Panc1 (cell line): ENCODE results near the gene MAP2. TPM values are rescaled to one million over a fixed set of nuclear protein-coding genes. Genes with fewer than 3 reads are reported as not detected.

ENCODE experiments used
- ATAC-seq: fragments of 200-7000 bp; cut with Tn5 transposase; 2 replicates; pipeline ENCODE4 v1.9.1; 2020; ENCODE audit warnings: mild to moderate bottlenecking, moderate library complexity
- BruUV-seq: library from RNA; stranded (reverse); fragments of 400-500 nt; replicated peaks from 2 replicates; lab custom pipeline; 2021; lab: Mats Ljungman, UMichigan
- CTCF ChIA-PET: fragments of 300-600 bp; sonication (Branson Sonifier 250); formaldehyde crosslinking; loops from one replicate; lab custom pipeline; 2022; ENCODE audit warnings: antibody characterized with exemption; lab: Charles Lee
- POLR2A ChIA-PET: fragments of 300-600 bp; sonication (Branson Sonifier 250); formaldehyde crosslinking; loops from one replicate; lab custom pipeline; 2022; ENCODE audit warnings: antibody characterized with exemption; lab: Charles Lee
- DNase-seq: peaks from one replicate; pipeline ENCODE4 v3.0.0-alpha.2; 2010; ENCODE audit warnings: low read depth, low spot score
- H3K27ac ChIP-seq: 2 replicates; pipeline ENCODE4 v1.5.1; 2011; ENCODE audit warnings: mild to moderate bottlenecking, low read length, inconsistent platforms
- H3K27me3 ChIP-seq: fragments of 200-500 bp; sonication (Bioruptor generic); 2 replicates; pipeline ENCODE4 v1.6.0; 2014; ENCODE audit warnings: low read length, inconsistent platforms; ENCODE audit not compliant: control insufficient read depth, insufficient read depth
- H3K36me3 ChIP-seq: fragments of 200-500 bp; sonication (Bioruptor generic); 2 replicates; pipeline ENCODE4 v1.5.1; 2014; ENCODE audit warnings: inconsistent platforms, mild to moderate bottlenecking, low read length, moderate library complexity; ENCODE audit not compliant: control insufficient read depth, insufficient read depth
- H3K4me1 ChIP-seq: 2 replicates; pipeline ENCODE4 v1.5.1; 2011; ENCODE audit warnings: inconsistent platforms, mild to moderate bottlenecking, low read length, moderate library complexity; ENCODE audit not compliant: control insufficient read depth, insufficient read depth
- H3K4me3 ChIP-seq, 2 experiments: 2 replicates each; pipeline ENCODE4 v1.5.1; 2011 to 2012; ENCODE audit warnings: low read depth in 2 of 2, low read length in 2 of 2, mild to moderate bottlenecking in 2 of 2, inconsistent platforms in 1 of 2, moderate library complexity in 1 of 2
- H3K9me3 ChIP-seq: fragments of 200-500 bp; sonication (Bioruptor generic); 2 replicates; pipeline ENCODE4 v1.5.1; 2014; ENCODE audit warnings: low read depth, mild to moderate bottlenecking, inconsistent platforms, low read length, moderate library complexity; ENCODE audit not compliant: control insufficient read depth, insufficient read depth
- POLR2AphosphoS5 ChIP-seq: IDR thresholded peaks from 2 replicates; pipeline ENCODE4 v1.6.1; 2012; ENCODE audit warnings: mild to moderate bottlenecking, low read depth, low read length, moderate library complexity
- REST ChIP-seq, 2 experiments: IDR thresholded peaks; 2 replicates each; pipeline ENCODE4 v1.6.1; 2011 to 2012; ENCODE audit warnings: low read depth in 2 of 2, control low read depth in 1 of 2, low read length in 1 of 2, mild to moderate bottlenecking in 1 of 2, moderate library complexity in 1 of 2; ENCODE audit not compliant: insufficient read depth in 1 of 2
- SIN3A ChIP-seq: IDR thresholded peaks from 2 replicates; pipeline ENCODE4 v1.6.1; 2012; ENCODE audit warnings: low read depth, mild to moderate bottlenecking, low read length, moderate library complexity, borderline replicate concordance; ENCODE audit not compliant: insufficient read depth
- TCF7L2 ChIP-seq: IDR thresholded peaks from 2 replicates; pipeline ENCODE4 v1.6.1; 2011; ENCODE audit warnings: mild to moderate bottlenecking, low read depth, low read length, inconsistent platforms
- in situ Hi-C: cut with HindIII; loops from 2 replicates; pipeline ENCODE4 v1.10.0; 2016; ENCODE audit warnings: low sequenced_read_pairs, low pct_unique_long_range_greater_than_20kb
- intact Hi-C: fragments of 100-400 bp; cut with micrococcal nuclease; formaldehyde crosslinking; loops from one replicate; pipeline ENCODE4 v1.10.0; 2022; ENCODE audit not compliant: unreplicated experiment
- total RNA-seq: library from RNA; stranded (reverse); gene quantifications from one replicate; pipeline ENCODE4 v1.2.1, GENCODE V29; 2021; ENCODE audit not compliant: unreplicated experiment
- TF ChIP-seq, protein P1 (sequence below): fragments of 450-650 bp; IDR thresholded peaks from 2 replicates; pipeline ENCODE4 v1.5.1; 2017; ENCODE audit warnings: mild to moderate bottlenecking

MAP2 gene
- total RNA-seq, 1 experiment from 2014 or later = 44.9 TPM

DNA sequence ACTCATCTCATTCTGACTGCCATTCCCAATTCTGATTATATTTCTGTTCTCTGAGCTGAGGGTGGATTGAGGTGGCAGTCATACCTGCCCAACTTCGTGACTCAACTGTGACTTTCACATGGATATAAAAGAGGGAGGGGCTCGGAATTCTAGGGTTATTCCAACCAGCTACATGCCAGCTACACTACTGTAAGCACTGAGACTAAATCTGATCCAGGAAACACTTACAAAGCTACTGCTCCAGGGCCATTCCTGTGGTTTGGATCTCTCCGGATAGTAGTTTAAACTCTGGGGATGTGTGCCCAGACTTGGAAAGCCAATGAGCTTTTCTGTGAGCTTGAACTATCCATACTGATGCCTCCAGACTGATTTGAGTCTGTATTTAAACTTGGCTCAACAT, 7.9 kb downstream of the MAP2 start:
- ChIA-PET POLR2A (no interaction called here), CTCF (interaction anchor here (1.0 kb wide), 1 partner anchor 529 kb away, joined by 3 read pairs; no protein-coding TSS in a partner anchor)
- Histone ChIP-seq H3K4me3 (peak overlapping the region in 1 of 2 experiments; percentile 10; a peak in 2 of 4 replicates), H3K27me3 (no peaks in the 10 kb centered on the region), H3K27ac (peak overlapping the region; percentile 86), H3K36me3 (no peaks in the 10 kb centered on the region), H3K9me3 (no peaks in the 10 kb centered on the region), H3K4me1 (peaks cover 39% of the 10 kb centered on the region)
- DNase-seq (no peak), ATAC-seq (peak; percentile 98)
- intact Hi-C loops (no loop called here), in situ Hi-C loops (no loop called here)
- no peak for TF ChIP-seq REST (IDR thresholded peaks at IDR 0.05; ENCODE audit: insufficient read depth in 1 of 2, low read depth in 2 of 2, low read length in 1 of 2)
- TF ChIP-seq TCF7L2 = no peak
- TF ChIP-seq POLR2AphosphoS5 = no peak
- no peak for TF ChIP-seq SIN3A
- TF ChIP-seq, protein P1, sequence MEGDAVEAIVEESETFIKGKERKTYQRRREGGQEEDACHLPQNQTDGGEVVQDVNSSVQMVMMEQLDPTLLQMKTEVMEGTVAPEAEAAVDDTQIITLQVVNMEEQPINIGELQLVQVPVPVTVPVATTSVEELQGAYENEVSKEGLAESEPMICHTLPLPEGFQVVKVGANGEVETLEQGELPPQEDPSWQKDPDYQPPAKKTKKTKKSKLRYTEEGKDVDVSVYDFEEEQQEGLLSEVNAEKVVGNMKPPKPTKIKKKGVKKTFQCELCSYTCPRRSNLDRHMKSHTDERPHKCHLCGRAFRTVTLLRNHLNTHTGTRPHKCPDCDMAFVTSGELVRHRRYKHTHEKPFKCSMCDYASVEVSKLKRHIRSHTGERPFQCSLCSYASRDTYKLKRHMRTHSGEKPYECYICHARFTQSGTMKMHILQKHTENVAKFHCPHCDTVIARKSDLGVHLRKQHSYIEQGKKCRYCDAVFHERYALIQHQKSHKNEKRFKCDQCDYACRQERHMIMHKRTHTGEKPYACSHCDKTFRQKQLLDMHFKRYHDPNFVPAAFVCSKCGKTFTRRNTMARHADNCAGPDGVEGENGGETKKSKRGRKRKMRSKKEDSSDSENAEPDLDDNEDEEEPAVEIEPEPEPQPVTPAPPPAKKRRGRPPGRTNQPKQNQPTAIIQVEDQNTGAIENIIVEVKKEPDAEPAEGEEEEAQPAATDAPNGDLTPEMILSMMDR = no peak
- no TSS peak for BruUV-seq

- ChIA-PET CTCF (no interaction called here), POLR2A (no interaction called here)
- H3K36me3 ChIP-seq = no peaks in the 10 kb centered on the region
- no peaks in the 10 kb centered on the region for H3K27me3 ChIP-seq
- peak overlapping the region; percentile 9; the same call in 1 of the 2 replicates for H3K27ac ChIP-seq
- BruUV-seq = no TSS peak
- H3K4me3 ChIP-seq = no peak overlapping the region
- H3K4me1 ChIP-seq = peaks cover 12% of the 10 kb centered on the region
- no peaks in the 10 kb centered on the region for H3K9me3 ChIP-seq
- DNase-seq = no peak
- ATAC-seq = no peak
- intact Hi-C loops = no loop called here
- in situ Hi-C loops = no loop called here
- TF ChIP-seq, protein P1 = no peak
- TF ChIP-seq REST (IDR thresholded peaks at IDR 0.05; ENCODE audit: insufficient read depth in 1 of 2, low read depth in 2 of 2, low read length in 1 of 2) (no peak), TCF7L2 (no peak), SIN3A (no peak), POLR2AphosphoS5 (no peak)
Measured at GRCh38 chr2:209441541-209441940, 17.7 kb downstream of the MAP2 start.
